Measurements from ENCODE around the gene TNFSF8.

The TNFSF8 gene, protein sequence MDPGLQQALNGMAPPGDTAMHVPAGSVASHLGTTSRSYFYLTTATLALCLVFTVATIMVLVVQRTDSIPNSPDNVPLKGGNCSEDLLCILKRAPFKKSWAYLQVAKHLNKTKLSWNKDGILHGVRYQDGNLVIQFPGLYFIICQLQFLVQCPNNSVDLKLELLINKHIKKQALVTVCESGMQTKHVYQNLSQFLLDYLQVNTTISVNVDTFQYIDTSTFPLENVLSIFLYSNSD

GRCh38 chr9:114930056-114930812 is at the start of gene TNFSF8:
Gene TNFSF8, minus strand, starts transcription at chr9:114930591. Its CDS starts 288 bp downstream, at chr9:114930303.
- DNase-seq (ENCODE audit: low read depth) = no peak

DNA sequence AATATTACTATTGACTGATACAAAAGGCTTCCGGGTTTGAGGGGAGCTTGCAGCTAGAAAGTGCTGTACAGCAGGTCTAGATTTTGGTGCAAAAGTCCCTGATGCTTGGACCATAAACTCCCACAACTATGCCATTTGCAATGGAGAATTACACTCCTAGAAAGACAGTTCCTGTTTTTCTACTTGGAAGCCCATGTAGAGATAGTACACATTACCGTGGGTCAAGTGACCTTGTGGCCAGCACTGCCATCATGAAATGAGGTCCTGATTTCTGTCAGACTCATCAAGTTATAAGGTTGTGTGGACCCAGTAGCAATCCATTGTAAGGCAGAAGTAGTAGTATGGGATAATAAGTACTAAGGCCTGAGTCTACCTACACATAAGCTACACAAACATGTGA is 42.8 kb upstream of the TNFSF8 start:
- DNase-seq (ENCODE audit: low read depth) = no peak

GRCh38 chr9:114972510-114973136 is 42.2 kb upstream of the TNFSF8 start:
- no peak for DNase-seq (ENCODE audit: low read depth)

- no peak for DNase-seq (ENCODE audit: low read depth)
These were observed 38.9 kb upstream of the TNFSF8 start for GRCh38 chr9:114969269-114969668.

GRCh38 chr9:114968671-114969070 is 38.3 kb upstream of the TNFSF8 start:
- peak; percentile 22 for DNase-seq (ENCODE audit: low read depth)

DNA sequence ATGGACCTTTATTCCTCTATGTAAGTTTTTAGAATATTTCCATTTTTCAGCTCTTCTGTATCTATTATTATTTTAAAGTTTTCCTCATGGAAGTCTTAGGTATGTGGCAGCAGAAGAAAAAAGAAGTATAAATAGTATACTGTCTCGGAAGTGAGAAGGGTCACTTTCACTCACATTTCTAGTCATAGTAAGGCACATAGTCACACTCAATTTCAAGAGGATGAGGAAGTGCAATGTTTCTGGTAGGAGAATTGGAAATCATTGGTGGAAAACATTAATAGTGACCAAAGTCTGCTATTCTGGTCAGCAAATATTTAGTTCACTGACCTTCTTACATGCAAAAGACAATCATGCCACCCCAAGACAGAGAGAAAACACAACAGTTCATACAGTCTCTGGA is 35.2 kb upstream of the TNFSF8 start:
- no peak for DNase-seq (ENCODE audit: low read depth)

GRCh38 chr9:114962809-114963208 is 32.4 kb upstream of the TNFSF8 start:
- DNase-seq (ENCODE audit: low read depth) = no peak

DNA sequence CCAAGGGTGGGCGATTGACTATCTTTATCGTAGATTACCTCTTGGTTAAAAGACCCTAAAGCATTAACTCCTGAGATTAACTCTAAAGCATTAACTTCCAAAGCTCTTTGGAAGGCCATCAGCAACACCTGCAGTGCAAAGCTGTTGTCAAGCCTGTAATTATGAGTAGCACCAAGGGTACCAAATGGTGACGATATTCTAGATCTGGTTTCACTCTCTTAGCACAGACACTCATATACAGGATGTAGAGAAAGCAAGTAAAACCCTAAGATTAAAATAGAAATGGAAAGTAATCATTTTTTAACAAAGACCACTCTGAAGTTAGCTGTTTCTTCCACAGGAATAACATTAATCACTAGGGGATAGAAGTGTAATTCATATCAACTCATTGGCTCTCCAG is 29.9 kb upstream of the TNFSF8 start:
- DNase-seq (ENCODE audit: low read depth) = no peak

DNA sequence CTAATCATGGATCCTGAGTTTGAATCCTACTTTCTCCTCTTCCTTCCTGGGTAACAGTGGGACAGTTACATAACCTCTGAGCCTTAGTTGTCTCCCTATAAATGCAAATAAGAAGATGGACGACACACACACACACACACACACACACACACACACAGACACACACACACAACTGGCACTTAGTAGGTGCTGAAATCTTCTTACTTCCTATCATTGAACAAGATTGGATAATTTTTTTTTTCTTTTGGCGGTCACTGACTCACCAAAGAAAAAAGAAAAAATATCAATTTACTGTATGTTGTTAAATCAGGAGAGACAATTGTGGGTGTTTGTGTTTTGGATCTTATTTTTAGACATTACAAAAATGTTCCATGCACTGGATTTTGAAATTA is 28.4 kb upstream of the TNFSF8 start:
- DNase-seq (ENCODE audit: low read depth) = no peak

GRCh38 chr9:114958021-114958843 is 27.8 kb upstream of the TNFSF8 start:
- no peak for DNase-seq (ENCODE audit: low read depth)

DNA sequence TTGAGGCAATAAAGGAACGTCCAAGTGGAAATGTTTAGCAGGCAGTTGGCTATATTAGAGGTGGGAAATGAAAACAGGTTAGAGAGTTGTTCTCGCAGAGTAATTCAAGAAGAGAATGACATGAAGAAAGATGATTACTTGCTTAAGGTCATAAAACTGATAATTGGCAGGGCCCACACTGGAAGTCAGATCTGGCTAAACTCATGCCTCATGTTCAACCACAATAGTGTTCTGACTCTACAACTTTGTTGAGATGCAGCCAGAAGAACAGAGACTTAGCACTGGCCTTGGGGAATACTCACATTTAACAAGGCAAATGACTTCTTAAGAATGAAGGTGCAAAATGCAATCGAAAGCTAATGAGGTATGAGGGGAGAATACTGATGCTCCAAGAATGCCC is 27.2 kb upstream of the TNFSF8 start:
- DNase-seq (ENCODE audit: low read depth) = no peak

- DNase-seq (ENCODE audit: low read depth) = no peak
These were observed 24.7 kb upstream of the TNFSF8 start for GRCh38 chr9:114954956-114955582.

DNA sequence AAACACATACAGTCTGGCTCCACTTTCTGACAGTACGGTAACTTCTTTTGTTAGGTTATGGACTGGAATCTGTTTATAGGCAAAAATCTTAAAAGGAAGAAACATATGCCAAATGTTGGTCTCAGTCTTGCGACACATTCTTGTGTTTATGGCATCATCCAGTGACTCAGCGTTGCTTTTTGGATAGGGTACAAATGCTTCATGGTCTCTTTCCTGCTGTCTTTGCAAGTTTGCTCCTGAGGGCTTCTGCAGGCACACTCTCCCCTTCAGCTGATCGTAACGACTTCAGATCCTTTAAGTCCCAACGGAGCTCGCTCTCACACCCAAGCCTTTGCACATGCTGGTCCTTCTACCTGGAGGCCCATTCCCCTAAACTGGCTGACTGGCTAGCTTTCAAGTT is 23.6 kb upstream of the TNFSF8 start:
- peak; percentile 87 for DNase-seq (ENCODE audit: low read depth)

- no peak for DNase-seq (ENCODE audit: low read depth)
These were observed 22.7 kb upstream of the TNFSF8 start for GRCh38 chr9:114953046-114953445.

GRCh38 chr9:114950761-114951160 is 20.4 kb upstream of the TNFSF8 start:
- DNase-seq (ENCODE audit: low read depth) = no peak

DNA sequence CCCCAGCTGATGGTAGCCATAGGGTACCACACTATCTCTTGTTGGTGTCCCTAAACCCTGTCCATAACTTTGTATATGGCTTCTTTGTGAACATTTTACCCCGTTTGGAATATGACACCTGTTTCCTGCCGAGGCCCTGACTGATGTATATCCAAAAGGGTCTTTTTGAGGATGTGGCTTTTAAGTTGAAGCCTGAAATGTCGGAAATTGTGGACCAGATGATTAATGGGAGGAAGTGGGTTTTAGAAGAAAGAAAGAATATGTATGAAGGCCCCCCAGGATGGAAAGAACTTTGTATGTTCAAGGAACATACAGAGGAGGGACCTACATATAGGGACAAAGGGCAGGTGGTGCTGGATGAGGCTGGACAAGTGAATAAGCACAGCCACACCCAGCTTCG is 16.7 kb upstream of the TNFSF8 start:
- DNase-seq (ENCODE audit: low read depth) = no peak

- no peak for DNase-seq (ENCODE audit: low read depth)
These were observed 15.4 kb upstream of the TNFSF8 start for GRCh38 chr9:114945616-114946412.

DNA sequence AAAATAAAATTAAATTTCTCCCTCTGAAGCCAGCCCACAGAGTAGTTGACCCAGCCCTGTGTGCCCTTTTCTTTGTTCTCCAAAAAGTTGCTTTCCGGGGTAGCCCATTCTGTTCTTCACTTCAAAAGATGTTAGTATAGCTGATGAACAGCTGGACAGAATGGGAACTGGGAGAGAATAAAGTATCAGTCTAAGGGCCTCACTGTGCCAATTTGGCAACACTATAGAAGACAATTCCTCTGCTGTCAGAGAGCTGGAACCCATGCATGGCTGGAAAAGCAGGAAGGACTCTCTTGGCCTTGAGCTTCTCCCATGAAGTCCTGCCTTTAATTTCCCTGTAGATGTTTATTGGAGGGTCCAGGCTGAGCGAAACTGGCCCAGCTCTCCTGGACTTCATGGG is 11.0 kb upstream of the TNFSF8 start:
- no peak for DNase-seq (ENCODE audit: low read depth)

DNA sequence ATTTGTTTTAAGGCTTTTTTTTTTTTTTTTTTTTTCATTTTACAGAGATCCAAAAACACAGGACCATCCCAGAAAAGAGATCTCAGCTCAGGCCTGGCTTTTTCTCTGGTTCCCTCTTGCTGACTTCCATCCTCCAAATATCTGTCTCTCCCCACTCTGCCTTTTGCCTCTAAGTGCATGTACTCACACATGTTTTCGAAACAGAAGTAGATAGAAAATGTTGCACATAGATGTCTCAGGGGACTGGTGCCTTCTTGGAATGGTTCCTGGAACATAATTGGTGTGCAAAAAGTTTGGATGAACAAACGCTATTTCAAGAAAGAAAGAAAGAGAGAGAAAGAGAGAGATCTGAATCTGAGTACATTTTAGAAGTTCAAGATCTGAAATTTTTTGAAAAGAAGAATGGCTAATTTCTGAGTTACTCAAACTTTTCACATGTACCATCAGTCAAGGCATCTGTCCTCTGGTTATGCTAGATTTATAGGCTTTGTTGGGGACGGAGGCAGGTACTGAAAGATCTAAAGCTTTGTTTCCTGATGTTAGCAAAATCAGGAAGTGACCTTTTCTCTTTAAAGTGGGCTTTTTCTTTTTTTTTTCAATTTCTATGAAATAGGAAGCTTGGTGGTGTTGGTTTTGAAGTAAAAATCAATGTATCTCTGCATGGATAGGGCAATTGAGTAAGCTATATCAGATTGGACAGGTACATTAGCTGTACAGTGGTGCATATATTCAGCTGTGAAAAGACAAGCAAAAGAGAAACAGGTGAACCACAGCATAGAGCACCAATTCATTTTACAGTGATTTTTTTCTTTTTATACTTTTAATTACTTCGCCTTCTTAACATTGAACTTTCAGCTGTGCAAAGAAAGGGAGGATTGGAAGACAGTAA is 8.5 kb upstream of the TNFSF8 start:
- no peak for DNase-seq (ENCODE audit: low read depth)

DNA sequence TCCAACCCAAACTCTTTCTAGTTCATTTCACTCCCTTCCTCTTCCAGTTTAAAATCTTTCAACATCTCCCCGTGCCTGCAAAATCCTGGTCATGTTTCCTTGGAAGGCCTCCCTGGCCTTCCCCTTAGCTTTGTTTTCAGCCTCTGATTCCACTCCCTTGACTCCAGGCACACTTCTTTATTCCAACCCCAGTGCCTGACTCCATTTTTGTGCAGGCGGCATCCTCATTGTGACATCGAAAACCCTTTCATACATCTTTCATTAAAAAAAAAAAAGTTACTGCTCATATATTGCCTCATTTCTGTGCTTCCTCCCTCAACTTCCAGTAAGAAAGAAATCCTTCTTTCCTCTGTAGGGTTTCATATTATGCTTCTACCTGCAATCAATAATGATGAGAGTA is 7.1 kb upstream of the TNFSF8 start:
- no peak for DNase-seq (ENCODE audit: low read depth)
